ENCODE measurements around the gene COL8A1. TPM values are rescaled to one million over a fixed set of nuclear protein-coding genes. Genes with fewer than 3 reads are reported as not detected.

The COL8A1 gene
- total RNA-seq, 1 experiment from 2014 or later: 0.07 TPM

GRCh38 chr3:99700631-99701268, 62.4 kb downstream of the COL8A1 start:
- Histone ChIP-seq H3K4me1 (ENCODE audit: control insufficient read depth in 1 of 2, insufficient read depth in 2 of 2, low read length in 2 of 2) (no peaks in the 10 kb centered on the region), H3K9me3 (ENCODE audit: control insufficient read depth in 1 of 2, insufficient read depth in 1 of 2, low read depth in 1 of 2, low read length in 2 of 2) (no peaks in the 10 kb centered on the region), H3K4me2 (ENCODE audit: low read length) (no peak overlapping the region), H3K36me3 (ENCODE audit: control insufficient read depth in 1 of 2, insufficient read depth in 2 of 2, low read length in 2 of 2) (no peaks in the 10 kb centered on the region), H2AFZ (ENCODE audit: low read depth, low read length, poor library complexity, severe bottlenecking) (no peak overlapping the region), H3K4me3 (replicated peaks in 1 of 2; ENCODE audit: low read depth in 1 of 2, low read length in 2 of 2) (no peak overlapping the region), H3K27me3 (ENCODE audit: insufficient read depth, low read length) (peaks cover 65% of the 10 kb centered on the region), H3K79me2 (ENCODE audit: insufficient read depth, low read length) (no peaks in the 10 kb centered on the region), H3K9ac (ENCODE audit: low read length) (no peak overlapping the region), H4K20me1 (ENCODE audit: insufficient read depth) (no peaks in the 10 kb centered on the region), H3K27ac (ENCODE audit: low read depth, low read length) (no peak overlapping the region), H3K9me2 (ENCODE audit: insufficient read depth) (no peaks in the 10 kb centered on the region)
- no TSS peak for BruUV-seq (replicated peaks)
- DNase-seq (ENCODE audit: low read depth, low spot score): no peak
- intact Hi-C loops (cut with micrococcal nuclease): no loop called here
- no peak for TF ChIP-seq RAD21 (IDR thresholded peaks at IDR 0.05; ENCODE audit: low read depth)
- TF ChIP-seq ZNF274 (IDR thresholded peaks at IDR 0.05; ENCODE audit: low read depth, low read length): no peak
- no peak for TF ChIP-seq JUND (IDR thresholded peaks at IDR 0.05)
- TF ChIP-seq EZH2phosphoT487 (IDR thresholded peaks at IDR 0.05; ENCODE audit: borderline replicate concordance): no peak
- no peak for TF ChIP-seq MAX (IDR thresholded peaks at IDR 0.05)
- TF ChIP-seq TCF7L2 (IDR thresholded peaks at IDR 0.05; ENCODE audit: borderline replicate concordance, extremely low read depth, insufficient read depth, insufficient read length): no peak
- no peak for TF ChIP-seq SP1 (IDR thresholded peaks at IDR 0.05; ENCODE audit: low read depth)
- TF ChIP-seq EGR1 (IDR thresholded peaks at IDR 0.05; ENCODE audit: low read depth): no peak
- no peak for TF ChIP-seq EZH2 (IDR thresholded peaks at IDR 0.05)
- no peak for TF ChIP-seq ZBTB33 (IDR thresholded peaks at IDR 0.05; ENCODE audit: extremely low read depth, insufficient replicate concordance, low read length)
- TF ChIP-seq ELF1 (IDR thresholded peaks at IDR 0.05; ENCODE audit: borderline replicate concordance, low read depth): no peak
- no peak for TF ChIP-seq CEBPB (IDR thresholded peaks at IDR 0.05; ENCODE audit: low read depth)
- TF ChIP-seq SIN3A (IDR thresholded peaks at IDR 0.05; ENCODE audit: low read depth): no peak
- RAD21 ChIA-PET (ENCODE audit: low non-redundant PET in 1 of 2, low total read pairs in 2 of 2, uncharacterized antibody in 2 of 2, unreplicated experiment in 2 of 2): no interaction called here
- POLR2A ChIA-PET: no interaction called here
- ATAC-seq: no peak
- CTCF ChIA-PET: no interaction called here

All from HCT116 (cell line).